IPS-18a (cell line): ENCODE data around the gene ZNF101.
A peak's percentile ranks its signal among the peaks of the same experiment; 100 is the strongest.
"Not testable (repeated sequence)": the region's sequence is repeated elsewhere in the genome, so short reads cannot be mapped to it uniquely, and the experiment has no call there.

Experiments used
- H3K27ac ChIP-seq: one replicate; pipeline ENCODE4 v1.5.1; 2013; ENCODE audit warnings: low read length
- H3K27me3 ChIP-seq: one replicate; pipeline ENCODE4 v1.6.1; 2013; ENCODE audit warnings: mild to moderate bottlenecking, low read length; ENCODE audit not compliant: control insufficient read depth, insufficient read depth
- H3K36me3 ChIP-seq: one replicate; pipeline ENCODE4 v1.6.1; 2013; ENCODE audit warnings: low read depth, low read length; ENCODE audit not compliant: control insufficient read depth
- H3K4me1 ChIP-seq: one replicate; pipeline ENCODE4 v1.6.1; 2013; ENCODE audit warnings: low read depth, low read length; ENCODE audit not compliant: control insufficient read depth
- H3K4me3 ChIP-seq: one replicate; pipeline ENCODE4 v1.5.1; 2013; ENCODE audit warnings: low read length
- H3K9ac ChIP-seq: one replicate; pipeline ENCODE4 v1.6.1; 2013; ENCODE audit warnings: mild to moderate bottlenecking, low read length, moderate library complexity
- H3K9me3 ChIP-seq: one replicate; pipeline ENCODE4 v1.6.1; 2013; ENCODE audit warnings: low read depth, low read length; ENCODE audit not compliant: control insufficient read depth

The ZNF101 gene

GRCh38 chr19:19655641-19656343 lies 12.8 kb upstream of the ZNF101 start:
- Histone ChIP-seq H3K9ac (no peak overlapping the region), H3K27ac (no peak overlapping the region), H3K27me3 (no peaks in the 10 kb centered on the region), H3K4me1 (no peaks in the 10 kb centered on the region), H3K4me3 (no peak overlapping the region), H3K36me3 (peaks cover 85% of the 10 kb centered on the region), H3K9me3 (no peaks in the 10 kb centered on the region)

- no peaks in the 10 kb centered on the region for H3K4me1 ChIP-seq
- no peak overlapping the region for H3K27ac ChIP-seq
- H3K36me3 ChIP-seq = peaks cover 79% of the 10 kb centered on the region
- no peaks in the 10 kb centered on the region for H3K27me3 ChIP-seq
- no peaks in the 10 kb centered on the region for H3K9me3 ChIP-seq
- no peak overlapping the region for H3K9ac ChIP-seq
- no peak overlapping the region for H3K4me3 ChIP-seq
These were observed 11.9 kb upstream of the ZNF101 start for GRCh38 chr19:19656451-19657396.

GRCh38 chr19:19657397-19657783 lies 11.2 kb upstream of the ZNF101 start:
- H3K36me3 ChIP-seq = peaks cover 72% of the 10 kb centered on the region
- H3K27me3 ChIP-seq = no peaks in the 10 kb centered on the region
- no peaks in the 10 kb centered on the region for H3K9me3 ChIP-seq
- H3K4me1 ChIP-seq = peaks cover under 1% of the 10 kb centered on the region
- H3K4me3 ChIP-seq = no peak overlapping the region
- no peak overlapping the region for H3K9ac ChIP-seq
- H3K27ac ChIP-seq = no peak overlapping the region

GRCh38 chr19:19659646-19660245 lies 8.9 kb upstream of the ZNF101 start:
- no peaks in the 10 kb centered on the region for H3K27me3 ChIP-seq
- H3K4me1 ChIP-seq = peaks cover 6% of the 10 kb centered on the region
- no peak overlapping the region for H3K4me3 ChIP-seq
- H3K36me3 ChIP-seq = peaks cover 48% of the 10 kb centered on the region
- no peak overlapping the region for H3K27ac ChIP-seq
- H3K9ac ChIP-seq = no peak overlapping the region
- H3K9me3 ChIP-seq = no peaks in the 10 kb centered on the region

- Histone ChIP-seq H3K27ac (no peak overlapping the region), H3K9ac (no peak overlapping the region), H3K36me3 (peaks cover 34% of the 10 kb centered on the region), H3K4me1 (peaks cover 6% of the 10 kb centered on the region), H3K27me3 (no peaks in the 10 kb centered on the region), H3K9me3 (no peaks in the 10 kb centered on the region), H3K4me3 (no peak overlapping the region)
These were observed 7.4 kb upstream of the ZNF101 start for GRCh38 chr19:19661141-19661674.

GRCh38 chr19:19661675-19662251 lies 6.9 kb upstream of the ZNF101 start:
- Histone ChIP-seq H3K27me3 (no peaks in the 10 kb centered on the region), H3K9me3 (no peaks in the 10 kb centered on the region), H3K4me1 (peaks cover 6% of the 10 kb centered on the region), H3K4me3 (no peak overlapping the region), H3K36me3 (peaks cover 28% of the 10 kb centered on the region), H3K9ac (no peak overlapping the region), H3K27ac (no peak overlapping the region)

GRCh38 chr19:19662344-19662743 lies 6.3 kb upstream of the ZNF101 start:
- Histone ChIP-seq H3K4me1 (peaks cover 6% of the 10 kb centered on the region), H3K9ac (peak overlapping the region; percentile 88), H3K9me3 (no peaks in the 10 kb centered on the region), H3K36me3 (peaks cover 22% of the 10 kb centered on the region), H3K27me3 (no peaks in the 10 kb centered on the region), H3K27ac (no peak overlapping the region), H3K4me3 (peak overlapping the region; percentile 82)

GRCh38 chr19:19662871-19663255 lies 5.8 kb upstream of the ZNF101 start:
- Histone ChIP-seq H3K4me1 (peaks cover 6% of the 10 kb centered on the region), H3K4me3 (peak overlapping the region; percentile 82), H3K9ac (peak overlapping the region; percentile 88), H3K27me3 (no peaks in the 10 kb centered on the region), H3K27ac (no peak overlapping the region), H3K9me3 (no peaks in the 10 kb centered on the region), H3K36me3 (peaks cover 17% of the 10 kb centered on the region)

- H3K4me3 ChIP-seq = peak within 1 kb of the TSS; percentile 82
- H3K27ac ChIP-seq = peak within 1 kb of the TSS; percentile 84
- H3K36me3 ChIP-seq = peaks cover 11% of the 10 kb centered on the region
- no peaks in the 10 kb centered on the region for H3K9me3 ChIP-seq
- no peaks in the 10 kb centered on the region for H3K27me3 ChIP-seq
- peaks cover 10% of the 10 kb centered on the region for H3K4me1 ChIP-seq
- H3K9ac ChIP-seq = peak within 1 kb of the TSS; percentile 88
These were observed 5.2 kb upstream of the ZNF101 start, which contains the start of gene ATP13A1 for GRCh38 chr19:19663256-19664120. TSS of gene ATP13A1 (minus strand) at chr19:19663676. CDS start at chr19:19663666, 10 bp downstream.

GRCh38 chr19:19665420-19665948 lies 3.2 kb upstream of the ZNF101 start:
- H3K4me1 ChIP-seq = peaks cover 14% of the 10 kb centered on the region
- not testable (repeated sequence) for H3K4me3 ChIP-seq, H3K9me3 ChIP-seq, H3K27me3 ChIP-seq, H3K36me3 ChIP-seq, H3K27ac ChIP-seq, H3K9ac ChIP-seq
